HEK293T (cell line): ENCODE measurements around the gene ZNF766.

Experiments used
- ARNT ChIP-seq: fragments of 450-650 bp; IDR thresholded peaks from 2 replicates; pipeline ENCODE4 v1.6.1; 2017; ENCODE audit warnings: mild to moderate bottlenecking
- CTBP1 ChIP-seq: fragments of 450-650 bp; IDR thresholded peaks from 2 replicates; pipeline ENCODE4 v1.6.1; 2016; ENCODE audit warnings: borderline replicate concordance
- FOXM1 ChIP-seq: fragments of 450-650 bp; IDR thresholded peaks from 2 replicates; pipeline ENCODE4 v1.6.1; 2017; ENCODE audit warnings: mild to moderate bottlenecking, borderline replicate concordance
- NFRKB ChIP-seq: fragments of 450-650 bp; IDR thresholded peaks from 2 replicates; pipeline ENCODE4 v1.6.1; 2016; ENCODE audit warnings: mild to moderate bottlenecking, moderate library complexity
- SUZ12 ChIP-seq: fragments of 450-650 bp; IDR thresholded peaks from 2 replicates; pipeline ENCODE4 v1.6.1; 2016; ENCODE audit warnings: mild to moderate bottlenecking
- TARDBP ChIP-seq: fragments of 450-650 bp; IDR thresholded peaks from 2 replicates; pipeline ENCODE4 v1.6.1; 2016

DNA sequence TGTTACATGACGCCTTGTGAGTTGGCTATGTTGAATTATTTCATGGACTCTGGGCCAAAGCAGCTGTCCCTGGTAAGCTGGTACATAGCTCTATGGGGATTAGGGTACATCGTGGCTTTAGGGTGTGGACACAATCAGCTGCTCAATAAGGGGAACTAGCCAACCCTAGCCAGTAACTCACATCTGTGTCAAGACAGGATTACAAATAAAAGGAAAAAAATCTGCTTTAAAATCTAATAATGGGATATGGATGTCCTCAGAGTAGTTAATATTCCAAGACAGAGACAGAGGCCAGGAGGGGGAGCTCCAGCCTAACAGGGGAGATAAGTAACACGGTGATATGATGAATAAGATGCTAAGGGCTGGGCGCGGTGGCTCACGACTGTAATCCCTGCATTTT is 21.1 kb upstream of the ZNF766 start:
- no peak for TF ChIP-seq TARDBP
- no peak for TF ChIP-seq SUZ12
- TF ChIP-seq FOXM1: no peak
- TF ChIP-seq CTBP1: no peak
- no peak for TF ChIP-seq NFRKB
- no peak for TF ChIP-seq ARNT
